ENCODE measurements around the gene OTUD1. TPM values are rescaled to one million over a fixed set of nuclear protein-coding genes. Genes with fewer than 3 reads are reported as not detected.

OTUD1 gene
- total RNA-seq, 1 experiment from 2014 or later, result 23.9 TPM

DNA sequence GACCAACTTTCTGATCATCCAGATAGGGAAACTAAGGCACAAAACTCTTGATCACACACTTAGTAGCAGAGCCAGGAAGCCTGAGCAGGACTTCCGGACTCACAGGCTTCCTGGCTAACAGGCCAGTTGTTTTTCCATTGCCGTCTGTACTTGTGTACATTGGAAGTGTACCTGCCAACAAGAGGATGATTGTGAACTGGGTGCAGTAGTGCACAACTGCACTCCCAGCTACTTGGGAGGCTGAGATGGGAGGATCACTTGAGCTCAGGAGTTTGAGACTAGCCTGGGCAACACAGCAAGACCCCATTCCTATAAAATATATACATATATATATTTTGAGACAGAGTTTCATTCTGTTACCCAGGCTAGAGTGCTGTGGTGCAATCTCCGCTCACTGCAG is 35.2 kb upstream of the OTUD1 start:
- intact Hi-C loops (cut with micrococcal nuclease; ENCODE audit: unreplicated experiment), result no loop called here
- ChIA-PET CTCF (no interaction called here), POLR2A (ENCODE audit: low non-redundant PET) (no interaction called here)
- no peaks in the 10 kb centered on the region for H3K9me3 ChIP-seq (ENCODE audit: low read depth, low read length, poor library complexity, severe bottlenecking)
- H3K4me3 ChIP-seq (ENCODE audit: low read depth, low read length, poor library complexity, severe bottlenecking), result no peak overlapping the region
- no peak for TF ChIP-seq CTCF (conservative IDR thresholded peaks at IDR 0.05; ENCODE audit: low read depth, low read length)
- TF ChIP-seq EZH2 (IDR thresholded peaks at IDR 0.05; ENCODE audit: borderline replicate concordance, low read depth, low read length, poor library complexity, severe bottlenecking), result no peak
- no peak overlapping the region for H3K27ac ChIP-seq (ENCODE audit: low read depth, low read length, poor library complexity, severe bottlenecking)
- no peak for DNase-seq (ENCODE audit: low spot score)
- H3K27me3 ChIP-seq (replicated peaks; ENCODE audit: insufficient read depth, low read depth, low read length, poor library complexity), result no peaks in the 10 kb centered on the region
- no peaks in the 10 kb centered on the region for H3K36me3 ChIP-seq (ENCODE audit: insufficient read depth, low read length, poor library complexity, severe bottlenecking)
- no TSS peak for BruUV-seq (replicated peaks)
- H3K4me1 ChIP-seq (ENCODE audit: insufficient read depth, low read length, poor library complexity, severe bottlenecking), result no peaks in the 10 kb centered on the region

- no TSS peak for BruUV-seq (replicated peaks)
- TF ChIP-seq EZH2 (IDR thresholded peaks at IDR 0.05; ENCODE audit: borderline replicate concordance, low read depth, low read length, poor library complexity, severe bottlenecking) (no peak), CTCF (conservative IDR thresholded peaks at IDR 0.05; ENCODE audit: low read depth, low read length) (no peak)
- Histone ChIP-seq H3K36me3 (ENCODE audit: insufficient read depth, low read length, poor library complexity, severe bottlenecking) (no peaks in the 10 kb centered on the region), H3K4me1 (ENCODE audit: insufficient read depth, low read length, poor library complexity, severe bottlenecking) (no peaks in the 10 kb centered on the region), H3K27me3 (replicated peaks; ENCODE audit: insufficient read depth, low read depth, low read length, poor library complexity) (no peaks in the 10 kb centered on the region), H3K9me3 (ENCODE audit: low read depth, low read length, poor library complexity, severe bottlenecking) (no peaks in the 10 kb centered on the region), H3K4me3 (ENCODE audit: low read depth, low read length, poor library complexity, severe bottlenecking) (no peak overlapping the region), H3K27ac (ENCODE audit: low read depth, low read length, poor library complexity, severe bottlenecking) (no peak overlapping the region)
- ChIA-PET CTCF (no interaction called here), POLR2A (ENCODE audit: low non-redundant PET) (no interaction called here)
- DNase-seq (ENCODE audit: low spot score), result no peak
- intact Hi-C loops (cut with micrococcal nuclease; ENCODE audit: unreplicated experiment), result no loop called here
Measured at GRCh38 chr10:23404461-23404980, 34.4 kb upstream of the OTUD1 start.

GRCh38 chr10:23405540-23405939 is 33.3 kb upstream of the OTUD1 start:
- Histone ChIP-seq H3K4me1 (ENCODE audit: insufficient read depth, low read length, poor library complexity, severe bottlenecking) (no peaks in the 10 kb centered on the region), H3K27me3 (replicated peaks; ENCODE audit: insufficient read depth, low read depth, low read length, poor library complexity) (no peaks in the 10 kb centered on the region), H3K27ac (ENCODE audit: low read depth, low read length, poor library complexity, severe bottlenecking) (no peak overlapping the region), H3K4me3 (ENCODE audit: low read depth, low read length, poor library complexity, severe bottlenecking) (no peak overlapping the region), H3K36me3 (ENCODE audit: insufficient read depth, low read length, poor library complexity, severe bottlenecking) (no peaks in the 10 kb centered on the region), H3K9me3 (ENCODE audit: low read depth, low read length, poor library complexity, severe bottlenecking) (no peaks in the 10 kb centered on the region)
- ChIA-PET POLR2A (ENCODE audit: low non-redundant PET) (no interaction called here), CTCF (no interaction called here)
- no TSS peak for BruUV-seq (replicated peaks)
- intact Hi-C loops (cut with micrococcal nuclease; ENCODE audit: unreplicated experiment), result no loop called here
- no peak for DNase-seq (ENCODE audit: low spot score)
- TF ChIP-seq CTCF (conservative IDR thresholded peaks at IDR 0.05; ENCODE audit: low read depth, low read length) (no peak), EZH2 (IDR thresholded peaks at IDR 0.05; ENCODE audit: borderline replicate concordance, low read depth, low read length, poor library complexity, severe bottlenecking) (no peak)

All from A673 (cell line).